Measurements from ENCODE around the gene CDH13.

CDH13 gene

GRCh38 chr16:83568345-83568744 lies 941.6 kb downstream of the CDH13 start:
- Histone ChIP-seq H3K9ac (ENCODE audit: low read depth, low read length) (no peak overlapping the region), H3K79me2 (ENCODE audit: insufficient read depth, low read length) (no peaks in the 10 kb centered on the region), H3K36me3 (ENCODE audit: insufficient read depth, low read length) (no peaks in the 10 kb centered on the region), H3K27me3 (ENCODE audit: insufficient read depth, low read length, poor library complexity) (no peaks in the 10 kb centered on the region), H3K4me1 (ENCODE audit: insufficient read depth, low read length) (no peaks in the 10 kb centered on the region), H3K27ac (ENCODE audit: low read length) (no peak overlapping the region), H2AFZ (ENCODE audit: low read depth, low read length) (no peak overlapping the region), H4K20me1 (ENCODE audit: insufficient read depth, low read length) (no peaks in the 10 kb centered on the region), H3K9me3 (ENCODE audit: insufficient read depth, low read length, severe bottlenecking) (no peaks in the 10 kb centered on the region), H3K4me2 (ENCODE audit: insufficient read depth, low read length) (no peak overlapping the region), H3K4me3 (ENCODE audit: low read depth in 1 of 2, low read length in 2 of 2) (no peak overlapping the region)
- TF ChIP-seq CTCF (IDR thresholded peaks at IDR 0.05; ENCODE audit: borderline replicate concordance, extremely low read depth, low read length, poor library complexity, severe bottlenecking) (no peak), EZH2 (IDR thresholded peaks at IDR 0.05; ENCODE audit: borderline replicate concordance, low read depth, low read length, severe bottlenecking) (no peak)
- ATAC-seq (ENCODE audit: insufficient read depth, low read depth), result no peak
- DNase-seq, result no peak

GRCh38 chr16:83574388-83574787 lies 947.6 kb downstream of the CDH13 start:
- Histone ChIP-seq H3K79me2 (ENCODE audit: insufficient read depth, low read length) (no peaks in the 10 kb centered on the region), H3K36me3 (ENCODE audit: insufficient read depth, low read length) (no peaks in the 10 kb centered on the region), H3K27ac (ENCODE audit: low read length) (no peak overlapping the region), H2AFZ (ENCODE audit: low read depth, low read length) (no peak overlapping the region), H3K4me1 (ENCODE audit: insufficient read depth, low read length) (no peaks in the 10 kb centered on the region), H3K4me3 (ENCODE audit: low read depth in 1 of 2, low read length in 2 of 2) (no peak overlapping the region), H3K9me3 (ENCODE audit: insufficient read depth, low read length, severe bottlenecking) (no peaks in the 10 kb centered on the region), H3K4me2 (ENCODE audit: insufficient read depth, low read length) (no peak overlapping the region), H3K9ac (ENCODE audit: low read depth, low read length) (no peak overlapping the region), H3K27me3 (ENCODE audit: insufficient read depth, low read length, poor library complexity) (no peaks in the 10 kb centered on the region), H4K20me1 (ENCODE audit: insufficient read depth, low read length) (no peaks in the 10 kb centered on the region)
- DNase-seq, result no peak
- no peak for TF ChIP-seq CTCF (IDR thresholded peaks at IDR 0.05; ENCODE audit: borderline replicate concordance, extremely low read depth, low read length, poor library complexity, severe bottlenecking)
- ATAC-seq (ENCODE audit: insufficient read depth, low read depth), result no peak

DNA sequence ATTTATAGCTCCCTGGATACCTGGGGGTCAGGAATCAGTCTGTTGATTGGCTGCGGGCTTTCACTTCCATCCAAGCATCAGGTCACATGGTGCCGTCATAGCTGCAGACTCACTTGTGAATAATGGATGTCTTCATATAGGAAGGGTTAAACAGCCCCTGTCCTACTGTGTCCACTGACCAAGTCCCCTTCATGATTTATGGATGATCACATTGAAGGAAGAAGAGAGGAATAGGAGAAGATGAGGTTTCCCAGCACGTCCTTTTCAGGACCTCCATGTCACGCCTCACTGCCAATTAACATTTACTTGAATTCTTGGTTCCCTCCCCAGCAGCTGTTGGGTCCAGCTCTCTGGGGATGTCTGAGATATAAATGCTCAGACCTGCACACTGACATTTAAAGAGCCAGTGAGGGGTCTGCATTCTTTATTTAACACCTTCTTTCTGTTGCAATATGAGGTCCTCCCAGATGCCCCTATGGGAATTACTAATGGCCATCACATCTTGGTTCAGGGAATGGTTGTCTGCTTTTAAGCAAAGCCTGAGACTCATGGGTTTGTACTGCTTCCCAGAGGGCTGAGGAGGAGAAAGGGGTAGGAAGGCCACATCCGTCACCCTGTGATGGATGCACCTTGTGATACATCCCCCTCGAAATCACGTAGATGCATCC lies 950.4 kb downstream of the CDH13 start:
- H3K27ac ChIP-seq (ENCODE audit: low read length), result no peak overlapping the region
- TF ChIP-seq CTCF (IDR thresholded peaks at IDR 0.05; ENCODE audit: borderline replicate concordance, extremely low read depth, low read length, poor library complexity, severe bottlenecking) (no peak), EZH2 (IDR thresholded peaks at IDR 0.05; ENCODE audit: borderline replicate concordance, low read depth, low read length, severe bottlenecking) (no peak)
- H3K79me2 ChIP-seq (ENCODE audit: insufficient read depth, low read length), result no peaks in the 10 kb centered on the region
- DNase-seq (no peak), ATAC-seq (ENCODE audit: insufficient read depth, low read depth) (no peak)
- no peaks in the 10 kb centered on the region for H3K27me3 ChIP-seq (ENCODE audit: insufficient read depth, low read length, poor library complexity)
- H3K4me2 ChIP-seq (ENCODE audit: insufficient read depth, low read length), result no peak overlapping the region
- H3K9me3 ChIP-seq (ENCODE audit: insufficient read depth, low read length, severe bottlenecking), result no peaks in the 10 kb centered on the region
- H3K9ac ChIP-seq (ENCODE audit: low read depth, low read length), result no peak overlapping the region
- H3K4me1 ChIP-seq (ENCODE audit: insufficient read depth, low read length), result no peaks in the 10 kb centered on the region
- no peak overlapping the region for H2AFZ ChIP-seq (ENCODE audit: low read depth, low read length)
- no peak overlapping the region for H3K4me3 ChIP-seq (ENCODE audit: low read depth in 1 of 2, low read length in 2 of 2)
- H4K20me1 ChIP-seq (ENCODE audit: insufficient read depth, low read length), result no peaks in the 10 kb centered on the region
- H3K36me3 ChIP-seq (ENCODE audit: insufficient read depth, low read length), result no peaks in the 10 kb centered on the region

DNA sequence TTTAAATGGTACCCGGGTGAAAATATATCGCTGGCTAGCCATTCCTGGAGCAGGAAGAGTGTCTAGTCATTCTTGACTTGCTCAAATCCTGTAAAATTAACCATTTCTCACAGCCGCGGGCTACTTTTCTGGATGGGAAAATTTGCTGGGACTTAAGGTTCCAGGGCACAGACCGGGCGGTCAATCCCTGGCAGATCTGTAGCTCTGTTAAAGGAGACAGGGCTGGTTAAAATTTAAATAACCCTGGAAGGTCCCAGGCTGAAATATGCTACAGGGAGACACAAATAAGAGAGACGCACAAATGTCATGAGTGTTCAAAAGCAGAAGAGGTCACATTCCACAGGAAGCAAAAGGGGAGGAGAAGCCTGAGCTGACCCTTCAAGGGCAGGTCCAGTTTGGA lies 951.4 kb downstream of the CDH13 start:
- H3K4me1 ChIP-seq (ENCODE audit: insufficient read depth, low read length), result no peaks in the 10 kb centered on the region
- H3K27me3 ChIP-seq (ENCODE audit: insufficient read depth, low read length, poor library complexity), result no peaks in the 10 kb centered on the region
- no peaks in the 10 kb centered on the region for H4K20me1 ChIP-seq (ENCODE audit: insufficient read depth, low read length)
- no peak overlapping the region for H3K4me2 ChIP-seq (ENCODE audit: insufficient read depth, low read length)
- TF ChIP-seq EZH2 (IDR thresholded peaks at IDR 0.05; ENCODE audit: borderline replicate concordance, low read depth, low read length, severe bottlenecking), result no peak
- TF ChIP-seq CTCF (IDR thresholded peaks at IDR 0.05; ENCODE audit: borderline replicate concordance, extremely low read depth, low read length, poor library complexity, severe bottlenecking), result no peak
- ATAC-seq (ENCODE audit: insufficient read depth, low read depth) (no peak), DNase-seq (no peak)
- H3K4me3 ChIP-seq (ENCODE audit: low read depth in 1 of 2, low read length in 2 of 2), result no peak overlapping the region
- H3K79me2 ChIP-seq (ENCODE audit: insufficient read depth, low read length), result no peaks in the 10 kb centered on the region
- no peaks in the 10 kb centered on the region for H3K36me3 ChIP-seq (ENCODE audit: insufficient read depth, low read length)
- H3K9ac ChIP-seq (ENCODE audit: low read depth, low read length), result no peak overlapping the region
- no peak overlapping the region for H3K27ac ChIP-seq (ENCODE audit: low read length)
- no peaks in the 10 kb centered on the region for H3K9me3 ChIP-seq (ENCODE audit: insufficient read depth, low read length, severe bottlenecking)
- no peak overlapping the region for H2AFZ ChIP-seq (ENCODE audit: low read depth, low read length)
